ENCODE results near the gene MYO9A.
"Not testable (repeated sequence)": the region's sequence is repeated elsewhere in the genome, so short reads cannot be mapped to it uniquely, and the experiment has no call there.

The MYO9A gene

DNA sequence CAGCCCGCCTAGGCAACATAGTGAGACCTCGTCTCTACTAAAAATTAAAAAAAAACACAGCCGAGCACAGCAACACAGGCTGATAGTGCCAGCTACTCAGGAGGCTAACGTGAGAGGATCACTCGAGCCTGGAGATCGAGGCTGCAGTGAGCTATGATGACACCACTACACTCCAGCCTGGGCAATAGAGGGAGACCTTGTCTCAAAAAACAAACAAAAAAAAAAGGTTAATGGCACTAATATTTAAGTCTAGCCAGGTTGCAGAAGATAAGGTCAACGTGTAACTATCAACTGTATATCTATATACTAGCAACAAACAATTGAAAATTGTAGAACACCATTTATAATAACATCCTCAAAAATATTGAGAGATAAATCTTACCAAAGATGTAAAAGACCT lies 75.1 kb downstream of the MYO9A start:
- DNase-seq (ENCODE audit: low read depth): no peak

DNA sequence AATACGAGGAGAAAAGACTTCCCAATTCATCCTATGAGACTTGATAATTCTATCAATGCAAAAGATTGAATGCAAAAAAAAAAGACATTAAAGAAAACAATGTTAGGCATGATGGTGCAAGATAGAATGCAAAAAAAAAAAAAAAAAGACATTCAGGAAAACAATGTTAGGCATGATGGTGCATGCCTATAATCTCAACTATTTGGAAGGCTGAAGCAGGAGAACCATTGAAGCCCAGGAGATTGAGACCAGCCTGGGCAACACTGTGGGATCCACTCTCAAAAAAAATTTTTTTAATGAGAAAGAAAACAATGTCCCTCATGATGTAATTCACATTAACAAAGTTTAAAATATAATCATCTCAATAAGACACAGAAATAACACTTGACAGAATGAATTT lies 75.9 kb downstream of the MYO9A start:
- DNase-seq (ENCODE audit: low read depth): no peak

DNA sequence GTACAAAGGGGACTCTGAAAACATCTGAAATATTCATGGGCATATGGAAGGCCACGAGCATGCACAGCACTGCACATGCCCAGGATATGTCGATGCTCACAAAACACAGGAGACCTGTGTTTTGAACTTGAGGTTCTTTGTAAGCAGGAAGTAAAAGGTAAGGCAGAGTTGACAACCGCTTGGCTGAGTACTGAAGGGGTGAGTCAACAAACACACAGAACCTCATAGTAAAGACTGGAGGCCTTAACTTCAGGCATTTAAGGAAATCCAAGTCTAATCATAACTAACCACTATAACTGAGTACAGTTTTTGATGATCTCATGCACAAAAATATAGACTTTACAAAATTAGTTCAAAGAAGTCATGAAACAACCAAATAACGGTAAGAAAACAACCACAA lies 80.6 kb downstream of the MYO9A start:
- DNase-seq (ENCODE audit: low read depth): no peak

DNA sequence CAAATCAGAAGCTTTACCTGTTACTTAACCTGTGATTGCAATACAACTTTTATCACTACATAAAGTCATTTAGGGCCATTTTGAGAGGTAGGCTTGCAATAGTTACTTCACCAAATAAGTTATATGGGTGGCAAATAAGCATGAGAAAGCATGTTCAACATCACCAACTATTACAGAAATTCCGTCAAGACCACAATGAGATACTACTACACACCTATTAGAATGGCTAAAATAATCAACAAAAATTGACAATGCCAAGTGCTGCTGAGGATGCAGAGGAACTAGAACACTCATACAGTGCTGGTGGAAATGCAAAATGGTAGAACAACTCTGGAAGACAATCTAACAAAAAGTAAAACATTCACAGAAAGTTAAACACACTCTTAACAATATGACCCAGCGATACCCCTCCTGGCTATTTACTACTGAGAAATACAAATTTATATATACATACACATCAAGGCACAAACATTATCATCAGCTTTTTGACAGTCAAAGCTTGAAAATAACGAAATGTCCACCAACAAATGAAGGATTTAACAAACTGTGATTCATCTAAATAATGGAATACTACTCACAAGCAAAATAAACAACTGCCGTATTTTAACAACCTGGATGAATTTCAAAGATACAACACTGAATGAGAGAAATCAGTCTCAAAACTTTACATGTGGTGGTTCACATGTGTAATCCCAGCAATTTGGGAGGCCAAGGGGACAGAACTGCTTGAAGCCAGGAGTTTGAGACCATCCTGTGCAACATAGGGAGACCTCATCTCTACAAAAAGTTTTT lies 82.9 kb downstream of the MYO9A start:
- no peak for DNase-seq (ENCODE audit: low read depth)

DNA sequence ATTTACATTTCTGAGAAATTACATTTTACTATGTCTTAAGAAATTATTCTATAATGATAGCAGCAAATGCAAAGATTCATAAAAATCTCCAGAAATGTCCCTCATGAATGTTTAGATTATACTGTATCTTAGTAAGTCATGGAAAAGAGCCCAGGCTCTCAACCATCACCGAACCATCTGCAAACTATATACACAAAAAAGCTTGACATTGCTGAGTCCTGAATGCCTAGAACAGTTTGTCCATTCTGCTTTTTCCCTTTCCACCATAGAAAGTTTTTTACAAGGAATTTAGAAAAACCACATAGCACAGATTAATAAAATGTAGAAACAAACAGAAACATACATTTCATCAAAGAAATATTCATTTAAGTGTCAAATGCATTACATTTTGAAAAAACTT lies 83.6 kb downstream of the MYO9A start:
- no peak for DNase-seq (ENCODE audit: low read depth)

DNA sequence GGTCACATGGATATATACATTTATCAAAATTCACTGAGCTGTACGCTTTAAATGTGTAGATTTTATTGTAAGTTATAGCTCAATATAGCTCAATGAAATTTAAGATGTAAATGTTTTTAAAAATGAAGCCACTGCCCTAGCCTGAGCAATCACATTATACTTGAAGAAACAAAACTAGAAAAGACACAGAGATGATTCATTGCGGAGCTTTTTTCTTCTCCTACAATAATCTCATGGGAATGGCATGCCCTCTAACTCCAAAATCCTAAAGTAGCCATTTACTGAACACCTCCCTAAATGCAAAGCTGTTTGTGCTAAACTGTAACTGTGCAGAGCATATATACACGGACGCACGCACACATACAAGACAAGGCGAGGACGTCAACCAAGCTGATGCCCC lies 84.2 kb downstream of the MYO9A start:
- no peak for DNase-seq (ENCODE audit: low read depth)

DNA sequence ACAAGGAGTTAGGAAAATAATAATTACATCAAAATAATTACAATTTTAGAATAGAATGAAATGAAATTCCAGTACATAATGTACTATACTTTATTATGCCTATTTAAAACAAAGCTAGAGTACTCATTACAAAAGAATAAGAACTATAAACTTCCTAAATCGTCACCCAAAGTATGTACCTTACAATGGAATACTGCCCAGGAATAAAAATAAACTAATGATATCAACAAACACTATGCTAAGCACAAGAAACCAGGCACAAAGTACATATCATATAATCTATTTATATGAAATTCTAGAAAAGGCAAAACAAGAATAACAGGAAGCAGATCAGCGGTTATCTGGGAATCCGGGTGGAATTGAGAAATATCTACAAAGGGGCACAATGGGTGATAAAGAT lies 84.7 kb downstream of the MYO9A start:
- DNase-seq (ENCODE audit: low read depth): no peak

DNA sequence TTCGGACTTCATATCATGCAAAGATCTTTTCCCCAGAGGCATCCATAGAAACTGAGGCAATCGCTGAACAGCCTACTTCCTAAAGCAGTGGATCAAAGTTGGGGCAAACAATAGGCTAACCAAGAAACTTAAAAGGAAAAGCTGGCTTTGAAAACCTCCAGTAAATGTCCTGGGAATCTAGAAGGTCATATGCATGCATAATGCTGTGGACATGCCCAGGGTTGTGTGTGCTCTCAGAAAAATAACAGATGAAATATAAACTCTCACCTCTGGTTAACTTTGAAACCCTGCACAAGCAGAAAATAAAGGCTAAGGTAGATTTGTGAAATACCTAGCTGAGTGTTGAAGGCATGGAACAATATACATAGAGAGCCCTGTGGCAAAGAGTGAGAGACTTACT lies 96.3 kb downstream of the MYO9A start:
- DNase-seq (ENCODE audit: low read depth): no peak

DNA sequence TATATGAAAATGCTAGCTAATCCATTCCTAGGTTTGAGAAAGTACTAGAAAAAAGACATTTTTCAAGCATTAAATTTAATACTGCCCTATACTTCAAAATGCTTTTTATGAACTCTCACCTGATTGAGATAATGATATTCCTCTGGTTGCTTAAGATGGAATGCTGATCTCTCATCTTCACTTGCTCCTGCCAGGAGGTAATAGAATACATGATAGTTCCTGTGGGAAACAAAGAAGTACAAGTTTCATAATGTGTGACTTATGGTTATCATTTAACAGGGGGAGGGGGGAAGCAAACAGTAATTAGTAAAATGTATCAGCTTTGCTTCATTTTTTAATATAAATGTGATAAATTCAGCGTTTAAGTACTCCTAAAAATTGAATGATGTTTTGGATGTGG lies 97.2 kb downstream of the MYO9A start:
- no peak for DNase-seq (ENCODE audit: low read depth)

DNA sequence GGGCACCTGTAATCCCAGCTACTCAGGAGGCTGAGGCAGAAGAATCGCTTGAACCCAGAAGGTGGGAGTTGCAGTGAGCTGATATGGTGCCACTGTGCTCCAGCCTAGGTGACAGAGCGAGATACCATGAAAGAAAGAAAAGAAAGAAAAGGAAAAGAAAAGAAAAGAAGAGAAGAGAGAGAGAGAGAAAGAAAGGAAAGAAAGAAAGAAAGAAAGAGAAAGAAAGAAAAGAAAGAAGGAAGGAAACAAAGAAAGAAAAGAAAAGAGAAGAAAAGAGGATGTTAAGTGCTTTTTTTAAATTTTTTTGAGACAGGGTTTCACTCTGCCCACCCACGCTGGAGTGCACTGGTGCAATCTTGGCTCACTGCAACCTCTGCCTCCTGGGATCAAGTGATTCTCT lies 103.4 kb downstream of the MYO9A start:
- DNase-seq (ENCODE audit: low read depth): not testable (repeated sequence)

DNA sequence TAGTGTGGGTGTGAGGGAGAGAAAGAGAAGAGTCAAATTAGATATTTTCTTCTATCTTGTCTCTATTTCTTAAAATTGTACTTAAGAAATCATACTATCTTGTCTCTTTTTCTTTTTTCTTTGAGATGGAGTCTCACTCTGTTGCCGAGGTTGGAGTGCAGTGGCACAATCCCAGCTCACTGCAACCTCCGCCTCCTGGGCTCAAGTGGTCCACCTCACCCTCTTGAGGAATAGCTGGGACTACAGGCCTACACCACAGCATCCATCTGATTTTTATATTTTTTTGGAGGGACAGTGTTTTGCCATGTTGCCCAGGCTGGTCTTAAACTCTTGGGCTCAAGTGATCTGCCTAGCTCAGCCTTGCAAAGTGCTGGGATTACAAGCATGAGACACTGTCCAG lies 104.2 kb downstream of the MYO9A start:
- DNase-seq (ENCODE audit: low read depth): no peak

DNA sequence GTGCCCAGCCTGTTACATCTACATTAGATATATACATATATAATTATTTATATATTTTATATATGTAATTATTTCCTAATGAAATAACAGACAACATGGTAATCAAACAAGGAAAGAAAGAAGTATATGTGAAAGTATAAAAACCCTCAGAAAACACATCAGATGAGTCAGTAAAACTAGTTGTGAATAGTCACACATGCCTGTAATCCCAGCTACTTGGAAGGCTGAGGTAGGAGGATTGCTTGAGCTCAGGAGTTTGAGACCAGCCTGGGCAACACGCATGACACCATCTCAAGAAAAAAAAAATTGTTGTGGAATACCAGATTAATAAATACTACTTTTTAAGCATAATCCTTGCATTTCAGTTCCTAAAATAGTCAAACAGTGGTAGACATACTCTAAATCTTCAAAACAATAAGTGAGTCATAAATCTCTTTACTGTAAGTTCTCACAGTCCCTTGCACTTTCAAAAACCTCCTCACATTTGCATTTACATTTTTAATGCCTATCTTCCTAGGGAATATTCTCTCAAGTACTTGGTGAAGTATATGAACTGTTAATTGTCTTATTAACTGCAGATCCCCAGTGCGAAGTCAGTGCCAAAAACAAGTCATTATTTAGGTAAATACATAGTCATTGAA lies 106.5 kb downstream of the MYO9A start:
- no peak for DNase-seq (ENCODE audit: low read depth)

DNA sequence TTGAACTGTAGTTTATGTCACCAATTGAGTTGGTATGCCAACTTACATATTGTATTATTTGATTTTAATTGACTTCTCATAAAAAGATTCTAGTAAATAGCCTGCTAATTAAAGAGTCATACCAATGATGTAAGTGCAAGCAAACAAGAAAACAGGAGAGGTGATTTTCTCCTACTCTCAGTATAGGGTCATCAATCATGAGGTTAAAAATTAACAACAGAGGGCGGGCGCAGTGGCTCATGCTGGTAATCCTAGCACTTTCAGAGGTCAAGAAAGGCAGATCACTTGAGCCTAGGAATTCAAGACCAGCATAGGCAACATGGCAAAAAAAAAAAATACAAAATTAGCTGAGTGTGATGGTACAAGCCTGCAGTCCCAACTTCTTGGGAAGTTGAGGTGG lies 108.7 kb downstream of the MYO9A start:
- DNase-seq (ENCODE audit: low read depth): no peak

DNA sequence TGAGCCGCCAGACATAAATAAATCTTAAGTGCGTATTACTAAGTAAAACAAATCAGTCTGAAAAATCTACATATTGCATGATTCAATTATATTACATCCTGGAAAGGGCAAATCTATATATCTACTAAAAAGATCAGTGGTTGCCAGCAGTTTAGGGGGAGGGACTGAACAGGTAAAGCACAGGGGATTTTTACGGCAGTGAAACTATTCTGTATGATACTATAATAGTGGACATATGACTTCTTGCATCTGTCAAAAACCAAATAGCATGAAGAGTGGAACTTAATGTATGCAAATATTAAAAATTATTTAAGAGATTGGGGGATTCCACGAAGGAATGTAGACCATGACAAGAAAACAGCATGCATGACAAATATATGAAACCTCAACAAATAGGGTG lies 111.6 kb downstream of the MYO9A start:
- DNase-seq (ENCODE audit: low read depth): no peak

DNA sequence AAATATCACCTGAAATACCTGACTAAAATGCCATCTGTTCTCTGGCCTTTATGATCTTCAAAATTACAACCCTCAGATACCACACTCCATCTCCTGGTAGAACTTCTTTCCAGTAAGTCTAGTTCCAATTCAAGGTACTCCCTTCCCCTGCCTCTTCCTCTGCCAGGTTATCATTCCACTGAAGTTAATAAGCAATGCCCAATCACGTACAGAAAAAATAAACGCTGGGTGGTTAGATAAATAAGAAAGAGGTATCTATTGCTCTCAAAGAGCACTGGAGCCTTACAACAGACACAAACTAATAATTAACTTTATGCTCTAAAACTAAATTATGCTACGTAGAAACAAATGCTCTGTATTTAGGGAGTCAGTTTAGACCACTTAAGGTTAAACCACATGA lies 112.5 kb downstream of the MYO9A start:
- DNase-seq (ENCODE audit: low read depth): no peak

DNA sequence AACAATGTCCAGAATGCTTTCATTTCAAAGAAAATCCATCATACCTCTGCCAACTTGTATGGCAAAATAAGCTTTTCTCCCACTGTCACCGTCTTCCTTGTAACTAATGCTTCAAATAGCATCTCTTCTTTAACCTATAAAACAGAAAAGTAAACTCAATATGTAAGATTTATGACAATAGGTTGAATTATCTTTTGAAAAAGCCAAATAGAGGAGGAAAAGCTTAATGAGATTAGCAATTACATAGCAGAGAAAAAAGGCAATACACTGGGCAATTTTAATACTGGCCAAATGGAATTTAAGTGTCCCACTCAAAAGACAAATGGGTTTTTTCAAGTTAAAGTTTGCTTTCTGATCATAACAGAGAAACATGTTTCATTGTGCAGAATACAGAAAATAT lies 118.1 kb downstream of the MYO9A start:
- no peak for DNase-seq (ENCODE audit: low read depth)

DNA sequence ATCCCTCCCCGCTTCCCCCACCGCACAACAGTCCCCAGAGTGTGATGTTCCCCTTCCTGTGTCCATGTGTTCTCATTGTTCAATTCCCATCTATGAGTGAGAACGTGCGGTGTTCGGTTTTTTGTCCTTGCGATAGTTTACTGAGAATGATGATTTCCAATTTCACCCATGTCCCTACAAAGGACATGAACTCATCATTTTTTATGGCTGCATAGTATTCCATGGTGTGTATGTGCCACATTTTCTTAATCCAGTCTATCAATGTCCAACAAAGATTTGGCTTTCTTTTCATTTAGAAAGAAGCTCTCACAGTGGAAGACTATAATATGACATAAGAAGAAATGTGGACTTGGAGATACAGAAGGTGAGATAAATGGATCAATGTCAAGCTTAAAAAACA lies 119.2 kb downstream of the MYO9A start:
- DNase-seq (ENCODE audit: low read depth): not testable (repeated sequence)

DNA sequence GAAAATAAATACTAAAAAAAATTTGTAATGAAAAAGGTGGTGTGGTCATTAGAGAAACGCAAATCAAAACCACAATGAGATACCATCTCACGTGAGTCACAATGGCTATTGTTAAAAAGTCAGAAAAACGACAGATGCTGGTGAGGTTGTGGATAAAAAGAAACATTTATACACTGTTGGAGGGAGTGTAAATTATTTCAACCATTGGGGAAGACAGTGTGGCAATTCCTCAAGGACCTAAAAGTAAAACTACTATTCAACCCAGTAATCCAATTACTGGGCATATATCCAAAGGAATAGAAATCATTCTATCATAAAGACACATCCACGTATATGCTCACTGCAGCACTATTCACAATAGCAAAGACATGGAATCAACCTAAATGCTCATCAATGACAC lies 120.3 kb downstream of the MYO9A start:
- DNase-seq (ENCODE audit: low read depth): no peak

DNA sequence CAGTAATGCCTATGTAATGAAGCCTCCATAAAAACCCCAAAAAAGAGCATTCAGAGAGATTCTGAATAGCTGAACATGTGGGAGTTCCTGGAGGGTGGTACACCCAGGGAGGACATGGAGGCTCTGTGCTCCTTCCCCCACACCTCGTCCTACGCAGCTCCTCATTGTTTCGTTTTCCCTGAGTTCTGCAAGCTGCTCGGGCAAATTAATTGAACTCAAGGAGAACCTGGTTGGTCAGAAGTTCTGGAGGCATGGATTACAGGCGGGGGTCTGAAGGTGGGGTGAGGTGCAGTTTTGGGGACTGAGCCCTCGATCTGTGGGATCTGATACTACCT lies 142.2 kb downstream of the MYO9A start:
- no peak for DNase-seq (ENCODE audit: low read depth)

DNA sequence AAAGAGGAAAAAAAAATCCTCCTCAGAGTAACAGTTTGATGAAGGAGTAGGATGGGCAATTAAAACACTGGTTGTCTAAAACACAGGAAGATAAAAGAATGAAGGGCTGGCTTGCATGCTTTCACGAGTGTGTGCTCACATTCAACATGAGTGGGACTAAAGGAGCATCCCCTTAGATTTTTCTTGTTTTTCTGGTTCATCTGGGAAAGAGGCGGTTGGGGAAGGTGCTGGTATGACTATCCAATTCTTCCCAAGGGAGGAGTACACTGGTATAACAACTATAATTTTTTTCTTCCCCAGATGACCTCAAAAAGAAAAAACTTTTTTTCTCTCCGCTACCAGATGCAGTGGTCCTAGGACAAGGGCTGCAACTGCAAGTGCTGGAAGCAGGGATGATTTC lies 143.7 kb downstream of the MYO9A start:
- DNase-seq (ENCODE audit: low read depth): no peak

DNA sequence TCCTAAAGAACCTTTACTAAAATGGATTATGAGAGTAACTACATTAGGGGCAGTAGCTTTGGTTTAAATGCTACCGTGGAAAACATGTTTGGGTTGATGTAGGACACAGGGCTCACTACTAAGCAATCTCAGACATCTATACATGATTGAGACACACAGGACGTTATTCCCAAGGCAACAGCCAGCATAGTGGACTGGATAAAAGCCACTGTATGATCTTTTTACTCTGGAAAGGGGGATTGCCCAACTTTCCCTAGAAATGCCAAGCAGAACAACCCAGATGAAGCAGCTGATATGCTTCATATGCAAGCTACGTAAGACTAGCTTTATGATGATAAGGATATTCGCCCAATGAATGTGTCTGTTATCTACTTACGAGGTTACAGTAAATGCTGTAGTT lies 144.6 kb downstream of the MYO9A start:
- DNase-seq (ENCODE audit: low read depth): no peak

DNA sequence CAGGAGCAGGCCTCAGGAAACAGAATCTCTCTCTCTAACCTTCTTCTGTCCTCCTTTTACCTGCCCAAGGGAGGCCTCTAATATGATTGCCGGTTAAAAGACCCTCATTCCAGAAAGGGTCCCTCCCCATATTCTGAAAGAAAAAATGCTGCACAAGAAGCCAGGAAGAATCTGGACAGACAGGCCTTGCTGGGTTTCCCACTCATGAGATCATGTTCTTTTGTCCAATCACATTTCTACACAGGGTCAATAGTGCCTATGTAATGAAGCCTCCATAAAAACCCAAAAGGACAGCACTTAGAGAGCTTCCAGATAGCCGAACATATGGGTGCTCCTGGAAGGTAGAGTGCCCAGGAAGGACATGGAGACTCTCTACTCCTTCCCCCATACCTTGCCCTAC lies 146.0 kb downstream of the MYO9A start:
- no peak for DNase-seq (ENCODE audit: low read depth)

DNA sequence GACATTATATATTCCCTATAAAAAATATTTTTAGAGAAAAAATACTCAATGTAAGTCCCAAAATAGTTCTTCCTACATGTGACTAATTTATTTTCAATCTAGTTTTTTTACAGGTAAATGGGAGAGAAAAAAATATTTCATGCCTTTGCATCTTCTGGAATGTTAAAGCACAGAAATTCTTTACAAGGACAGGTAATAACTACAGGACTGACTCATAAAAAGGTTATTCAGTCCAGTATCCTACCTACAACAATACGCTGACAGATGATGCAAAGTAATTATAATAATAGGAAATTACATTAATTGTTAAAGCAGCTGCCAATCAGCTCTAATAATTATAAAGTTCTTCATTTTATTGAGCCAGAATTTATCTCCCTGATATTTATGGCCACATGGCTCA lies 147.5 kb downstream of the MYO9A start:
- no peak for DNase-seq (ENCODE audit: low read depth)

DNA sequence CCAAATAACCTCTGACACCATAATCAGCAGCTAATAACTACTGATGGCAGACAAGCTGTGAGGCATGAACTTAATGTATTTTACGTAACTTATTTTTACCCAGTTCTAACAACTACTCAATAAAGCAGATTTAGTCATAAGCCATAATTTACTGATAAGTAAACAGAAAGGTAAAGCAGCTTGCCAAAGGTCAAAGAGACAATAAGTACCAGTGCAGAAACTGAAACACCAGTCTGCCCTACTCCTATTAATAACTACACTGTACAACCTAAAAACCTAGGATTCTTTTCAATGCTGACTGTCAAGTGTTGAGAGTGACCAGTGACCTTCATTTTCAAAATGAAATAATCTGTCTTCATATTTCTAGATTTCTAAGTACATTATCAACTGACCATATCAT lies 155.4 kb downstream of the MYO9A start:
- DNase-seq (ENCODE audit: low read depth): no peak
